ENCODE results near the gene CCDC88C.
"Not testable (repeated sequence)": the region's sequence is repeated elsewhere in the genome, so short reads cannot be mapped to it uniquely, and the experiment has no call there.

CCDC88C gene

DNA sequence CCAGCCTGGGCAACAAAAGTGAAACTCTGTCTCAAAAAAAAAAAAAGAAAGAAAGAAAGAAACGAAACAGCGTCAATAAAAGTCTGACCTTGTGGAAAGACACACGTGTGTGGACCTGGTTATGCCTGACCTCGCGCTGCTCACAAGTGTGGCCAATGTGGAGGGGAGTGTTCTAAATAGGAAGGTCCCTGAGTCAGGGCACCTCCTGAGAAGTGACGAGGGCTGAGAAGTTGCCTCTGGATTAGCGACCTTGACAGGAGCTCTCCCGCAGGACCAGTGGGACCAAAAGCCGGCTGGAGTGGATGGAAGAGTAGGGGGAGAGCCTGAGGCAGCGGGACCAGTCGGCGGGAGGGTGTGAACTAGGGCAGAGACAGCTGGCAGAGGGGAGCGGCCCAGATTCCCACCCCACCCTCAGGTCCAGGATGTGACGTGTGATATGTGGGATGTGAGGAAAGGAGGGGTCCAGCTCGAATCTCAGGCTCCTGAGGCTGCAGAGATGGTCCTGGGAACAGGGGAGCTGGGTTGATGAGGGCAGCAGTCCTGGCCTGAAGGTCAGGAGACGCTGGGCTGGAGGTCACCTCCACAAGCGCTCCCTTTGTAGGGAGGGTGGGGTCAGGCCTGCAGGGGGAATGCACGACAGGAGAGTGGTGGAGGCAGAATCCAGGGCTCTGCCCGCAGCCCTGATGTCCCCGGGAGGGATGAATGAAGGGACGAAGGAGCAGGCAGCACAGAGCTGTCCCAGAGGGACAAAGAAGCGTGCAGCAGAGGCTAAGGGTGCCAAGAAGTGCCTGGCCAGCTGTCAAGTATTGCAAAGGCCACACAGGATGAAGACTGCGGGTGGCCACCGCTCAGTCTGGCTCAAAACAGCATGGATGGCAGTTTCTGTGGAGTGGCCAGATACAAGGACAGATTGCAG is 148.3 kb downstream of the CCDC88C start:
- DNase-seq (ENCODE audit: low read depth in 3 of 3), result no peak

DNA sequence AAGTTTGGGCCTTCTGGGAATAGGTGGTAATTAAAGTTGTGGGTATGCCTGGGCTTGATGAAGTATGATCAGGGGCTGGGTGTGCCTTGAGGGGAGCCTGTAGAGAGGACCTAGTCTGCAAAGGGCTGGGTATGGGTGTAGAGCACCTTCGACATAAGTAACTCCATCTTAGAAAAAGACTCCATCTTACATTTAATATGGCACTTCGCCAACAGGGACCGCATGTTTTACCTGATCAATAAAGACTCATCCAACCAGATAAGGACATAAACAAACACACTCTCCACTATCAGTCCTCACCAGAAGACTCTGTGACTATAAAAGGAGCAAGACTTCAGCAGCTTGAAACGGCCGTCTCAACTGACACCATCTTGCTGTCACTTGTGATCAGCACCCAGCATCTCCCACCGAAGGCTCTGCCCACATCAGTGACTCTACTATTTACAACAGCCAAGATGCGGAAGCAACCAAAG is 149.6 kb downstream of the CCDC88C start:
- no peak for DNase-seq (ENCODE audit: low read depth in 3 of 3)

DNA sequence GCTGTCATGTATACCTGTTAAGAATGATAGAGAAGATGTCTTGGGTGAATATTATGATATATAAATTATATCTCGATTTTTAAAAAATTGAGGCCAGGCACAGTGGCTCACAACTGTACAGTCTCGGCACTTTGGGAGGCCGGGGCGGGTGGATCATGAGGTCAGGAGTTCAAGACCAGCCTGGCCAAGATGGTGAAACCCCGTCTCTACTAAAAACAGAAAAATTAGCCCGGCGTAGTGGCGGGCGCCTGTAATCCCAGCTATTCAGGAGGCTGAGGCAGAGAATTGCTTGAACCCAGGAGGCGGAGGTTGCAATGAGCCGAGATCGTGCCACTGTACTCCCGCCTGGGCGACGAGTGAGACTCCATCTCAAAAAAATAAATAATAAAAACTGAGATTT is 151.3 kb downstream of the CCDC88C start:
- not testable (repeated sequence) for DNase-seq (ENCODE audit: low read depth in 3 of 3)

GRCh38 chr14:91265404-91265803 is 152.2 kb downstream of the CCDC88C start:
- no peak for DNase-seq (ENCODE audit: low read depth in 3 of 3)

DNA sequence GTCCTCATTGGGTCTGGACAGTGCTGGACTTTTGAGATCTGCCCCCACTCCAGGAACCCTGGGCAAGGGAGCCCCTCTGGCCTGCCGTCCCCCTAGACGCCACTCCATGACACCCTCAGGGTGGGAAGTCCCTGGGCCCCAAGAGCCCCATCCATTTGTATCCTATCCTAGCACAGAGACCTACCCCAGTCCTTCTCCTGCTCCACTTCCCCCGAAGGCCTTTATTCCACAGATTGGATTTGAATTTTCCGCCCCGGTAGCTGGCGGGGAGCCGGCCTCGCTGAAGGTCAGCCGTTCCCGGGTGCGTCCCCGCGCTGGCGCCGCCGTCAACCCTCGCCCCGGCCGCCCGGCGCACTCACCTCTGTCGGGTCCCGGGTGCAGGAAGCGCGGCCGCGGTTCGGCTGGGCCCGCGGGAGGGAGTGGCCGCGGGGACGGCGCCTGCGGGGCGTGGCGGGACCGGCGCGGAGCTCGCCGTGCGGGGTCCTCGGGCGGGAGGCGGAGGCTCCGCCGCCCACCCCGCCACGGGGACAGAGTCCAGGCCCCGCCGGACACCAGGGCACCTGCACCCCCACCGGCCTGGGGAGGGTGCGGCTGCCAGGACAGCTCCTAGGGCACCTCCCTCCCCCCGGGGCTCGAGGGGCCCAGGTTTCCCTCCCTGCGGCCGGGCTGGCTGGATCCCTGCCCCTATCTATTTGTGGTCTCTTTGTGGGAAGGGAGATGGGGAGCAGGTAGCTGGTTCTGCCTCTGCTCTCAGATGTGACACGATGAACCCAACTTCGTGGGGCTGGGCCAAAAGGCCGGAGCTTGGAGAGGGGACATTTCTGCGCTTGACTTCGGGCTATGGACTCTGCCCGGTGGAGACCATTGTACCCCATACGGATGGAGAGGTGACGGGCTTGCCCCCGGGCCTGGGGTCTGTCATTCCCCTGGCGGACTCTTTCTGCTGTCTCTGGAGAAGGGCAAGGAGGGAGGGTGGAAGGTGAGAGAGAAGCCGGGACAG is 153.2 kb downstream of the CCDC88C start:
- no peak for DNase-seq (ENCODE audit: low read depth in 3 of 3)

DNA sequence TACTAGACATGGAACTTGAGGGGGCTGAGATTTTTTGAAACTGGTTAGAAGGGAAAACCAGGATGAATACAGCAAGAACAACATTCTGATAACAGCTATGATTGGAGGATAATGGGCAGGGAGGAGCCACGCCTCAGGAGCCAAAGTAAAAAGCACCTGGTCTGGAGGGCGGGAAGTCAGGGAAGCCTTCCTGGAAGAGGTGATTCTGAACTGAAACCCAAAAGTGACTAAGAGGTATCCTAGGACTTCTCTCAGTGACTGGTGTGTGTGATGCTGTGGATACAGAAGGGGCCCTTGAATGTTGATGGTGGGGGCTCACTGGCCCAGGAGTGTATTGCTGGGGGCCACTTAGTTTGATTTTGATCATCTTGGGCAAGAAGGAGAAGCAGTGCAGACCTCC is 154.3 kb downstream of the CCDC88C start:
- no peak for DNase-seq (ENCODE audit: low read depth in 3 of 3)

GRCh38 chr14:91261986-91262549 is 155.6 kb downstream of the CCDC88C start:
- DNase-seq (ENCODE audit: low read depth in 3 of 3), result no peak

GRCh38 chr14:91261115-91261514 is 156.5 kb downstream of the CCDC88C start:
- no peak for DNase-seq (ENCODE audit: low read depth in 3 of 3)

DNA sequence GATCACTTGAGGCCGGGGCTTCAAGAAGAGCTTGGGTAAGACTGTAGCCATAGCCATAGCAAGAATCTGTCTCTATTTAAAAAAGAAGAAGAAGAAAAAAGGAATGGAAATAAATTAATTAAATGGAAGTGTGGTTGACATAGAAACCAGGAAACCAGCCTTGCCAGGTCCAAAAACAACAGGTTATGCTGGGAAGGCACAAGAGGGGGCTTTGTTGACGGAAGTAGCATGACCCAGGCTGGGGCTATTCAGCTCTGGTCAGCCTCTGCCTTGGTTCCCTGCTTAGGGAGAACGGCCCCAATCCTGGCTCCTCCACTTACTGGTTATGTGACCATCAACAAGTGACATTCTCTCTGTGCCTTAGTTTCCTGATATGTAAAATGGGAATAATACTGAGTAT is 158.7 kb downstream of the CCDC88C start:
- DNase-seq (ENCODE audit: low read depth in 3 of 3), result no peak

DNA sequence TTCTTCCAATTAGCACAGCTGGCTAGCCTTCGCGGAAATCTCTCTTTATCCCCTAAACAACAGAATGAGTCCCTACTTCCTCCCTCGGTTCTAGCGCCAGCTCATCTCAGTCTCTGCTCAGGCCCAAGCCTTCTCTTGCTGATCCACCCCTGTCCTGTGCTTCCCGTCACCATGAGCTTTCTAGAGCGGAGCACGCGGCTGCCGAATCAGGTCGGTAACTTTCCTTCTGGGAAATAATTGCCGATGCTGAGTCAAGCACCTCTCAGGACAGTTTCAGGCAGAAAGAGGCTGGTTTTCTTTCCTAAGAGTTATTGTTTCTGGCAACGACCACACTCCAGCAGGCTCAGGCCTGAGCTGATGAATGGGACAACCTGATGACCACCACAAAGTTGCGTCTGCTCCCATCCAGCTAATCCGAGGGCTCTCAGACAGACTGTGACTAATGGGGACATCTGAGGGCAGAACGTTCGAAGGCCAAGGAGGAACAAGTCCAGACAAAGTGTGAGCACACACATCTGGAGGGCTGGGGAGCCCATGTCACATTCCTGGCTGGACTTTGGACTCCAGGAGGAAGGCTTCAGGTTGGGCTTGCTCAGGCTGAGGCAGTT is 159.5 kb downstream of the CCDC88C start:
- DNase-seq (ENCODE audit: low read depth in 3 of 3), result no peak

DNA sequence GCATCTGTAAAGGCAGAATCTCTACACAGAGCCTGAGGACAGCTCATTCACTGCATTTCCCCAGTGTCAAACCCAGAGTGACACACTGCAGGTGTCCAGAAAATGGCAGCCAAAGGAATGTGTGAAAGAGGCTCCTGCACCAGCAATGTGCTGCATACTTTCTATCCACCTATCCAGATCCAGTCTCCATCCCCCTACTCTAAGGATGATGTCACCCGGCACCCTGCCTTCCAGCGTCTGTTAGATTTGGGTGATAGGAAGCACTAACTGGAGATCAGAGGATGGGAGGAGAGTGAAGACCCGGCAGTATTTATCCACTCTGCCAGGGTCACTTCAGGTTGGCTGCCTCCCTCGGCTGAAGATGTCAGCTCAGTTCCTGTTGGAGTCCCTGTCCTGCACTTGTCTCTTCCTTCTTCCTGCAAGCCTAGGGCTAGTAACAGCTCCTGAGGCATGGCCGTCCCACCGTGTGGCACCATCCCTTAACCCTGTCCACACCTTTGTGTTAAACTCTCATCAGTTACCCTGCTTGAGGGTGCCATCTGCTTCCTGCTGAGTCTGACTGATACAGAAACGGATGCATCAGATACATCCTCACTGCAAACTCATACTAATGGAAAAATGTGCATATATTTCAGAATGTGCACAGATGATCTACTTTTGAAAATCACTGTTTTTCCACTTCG is 160.2 kb downstream of the CCDC88C start:
- DNase-seq (ENCODE audit: low read depth in 3 of 3), result no peak

- DNase-seq (ENCODE audit: low read depth in 3 of 3), result no peak
Measured at GRCh38 chr14:91256661-91257060, 161.0 kb downstream of the CCDC88C start.

DNA sequence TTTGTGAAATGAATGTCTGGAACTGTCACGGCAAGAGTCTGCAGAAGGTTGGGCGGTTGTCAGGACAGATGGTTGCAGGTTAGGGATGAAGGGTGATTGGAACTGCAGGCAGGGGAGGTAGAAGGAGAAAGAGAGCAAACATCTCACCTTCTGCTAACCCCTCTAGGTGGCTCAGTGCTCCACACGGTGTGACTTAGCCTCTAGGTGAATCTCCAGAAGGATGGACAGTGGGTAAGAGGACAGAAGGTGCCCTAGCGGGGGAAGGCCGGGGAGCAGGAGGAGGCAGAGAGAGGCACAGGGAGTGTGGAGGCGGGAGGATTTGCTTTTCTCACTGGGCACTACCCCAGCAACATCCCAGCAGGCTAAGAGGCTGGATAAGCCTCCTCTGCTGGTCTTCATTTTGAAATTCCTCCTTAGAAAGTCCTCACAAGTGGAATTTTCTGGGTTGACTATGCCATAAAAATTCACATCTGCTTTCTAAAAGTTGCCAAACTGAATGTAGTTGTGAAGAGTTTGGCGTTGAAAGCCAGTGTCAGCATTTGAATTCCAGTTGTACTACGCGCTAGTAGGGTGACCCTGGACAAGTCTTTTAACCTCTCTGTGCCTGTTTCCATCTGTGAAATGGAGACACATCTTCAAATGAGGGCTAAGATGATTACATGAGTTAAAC is 162.5 kb downstream of the CCDC88C start:
- no peak for DNase-seq (ENCODE audit: low read depth in 3 of 3)

DNA sequence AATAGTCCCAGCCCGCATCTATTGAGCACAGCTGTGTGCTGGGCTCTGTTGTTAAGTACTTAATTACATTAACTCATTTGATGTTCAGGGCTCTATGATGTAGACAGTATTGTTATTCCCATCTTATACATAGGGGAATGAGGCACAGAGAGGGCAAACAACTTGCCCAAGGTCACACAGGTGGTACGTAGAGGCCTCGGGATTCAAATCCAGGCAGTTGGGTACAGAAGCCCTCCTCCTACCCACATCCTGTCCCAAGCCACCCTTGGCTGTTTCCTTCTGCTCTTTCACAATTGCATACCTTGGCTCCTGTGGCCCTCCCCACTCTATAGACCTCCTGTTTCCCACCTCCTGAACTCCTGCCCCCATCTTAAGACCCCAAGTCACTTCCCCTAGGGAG is 163.2 kb downstream of the CCDC88C start:
- DNase-seq (ENCODE audit: low read depth in 3 of 3), result no peak

DNA sequence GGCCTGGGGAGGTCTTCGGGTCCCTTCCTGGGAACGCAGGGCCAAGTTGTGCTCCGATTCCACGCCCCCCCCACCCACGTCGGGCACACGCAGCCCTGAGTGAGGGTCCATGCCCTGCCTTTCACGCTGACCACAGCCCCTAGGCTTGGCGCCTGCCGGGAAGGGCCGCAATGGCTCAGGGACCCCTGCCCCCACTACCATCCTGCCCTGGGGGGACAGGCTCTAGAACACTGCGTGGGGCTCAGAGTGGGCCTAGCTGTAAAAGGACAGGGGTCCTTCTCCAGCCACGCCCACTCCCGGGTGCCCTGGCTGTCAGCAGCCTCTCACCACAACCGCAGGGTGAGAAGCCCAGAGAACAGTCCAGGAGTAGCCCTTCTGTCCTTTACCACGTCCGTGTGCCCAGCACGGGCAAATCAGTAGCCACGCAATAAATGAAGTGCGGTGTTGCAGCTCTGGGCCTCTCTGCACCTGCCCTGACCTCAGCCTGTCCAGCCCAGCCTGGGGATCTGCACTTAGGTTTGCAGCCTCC is 163.8 kb downstream of the CCDC88C start:
- no peak for DNase-seq (ENCODE audit: low read depth in 3 of 3)

DNA sequence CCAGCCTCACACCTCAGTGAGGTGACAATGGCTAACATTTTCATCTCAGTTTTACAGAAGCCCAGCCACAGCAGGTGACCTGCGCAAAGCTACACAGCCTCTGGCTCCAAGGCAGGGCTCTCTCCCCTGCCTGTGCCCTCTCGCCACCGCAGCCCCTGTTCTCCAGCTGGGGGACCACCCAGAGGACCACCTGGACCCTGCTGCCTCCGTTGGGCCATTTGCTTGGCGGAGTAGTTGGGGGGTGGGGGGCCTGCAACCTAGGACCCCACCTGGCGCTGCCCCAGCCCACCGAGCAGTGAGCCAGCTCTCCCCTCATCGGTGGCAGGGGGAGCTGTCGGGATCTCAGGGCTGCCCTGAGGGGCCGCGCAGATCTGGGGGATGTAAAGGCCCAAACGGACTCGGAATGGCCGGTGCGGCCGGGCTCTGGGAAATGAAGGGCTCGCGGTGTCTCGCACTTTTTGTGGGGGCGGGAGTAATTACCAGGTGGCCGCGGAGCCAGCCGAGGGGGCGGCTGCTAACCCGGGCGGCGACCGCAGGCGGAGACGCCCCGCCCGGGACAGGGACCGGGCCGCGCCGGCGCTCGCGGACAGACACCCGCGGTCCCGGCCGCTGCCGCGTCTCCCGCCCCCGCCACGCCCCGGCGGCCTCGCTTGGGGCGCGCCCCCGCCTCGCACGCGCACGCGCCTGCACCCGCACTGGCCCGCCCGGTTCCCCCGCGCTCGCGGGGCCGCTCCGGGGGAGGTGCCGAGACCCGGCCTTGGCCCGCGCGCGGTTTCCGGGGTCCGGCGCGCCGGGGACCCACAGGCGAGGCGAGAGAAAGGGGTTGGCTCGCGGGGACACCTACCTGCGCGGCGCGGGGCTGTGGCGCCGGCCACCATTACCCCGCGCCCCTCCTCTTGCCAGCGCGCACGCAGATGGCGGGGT is 164.5 kb downstream of the CCDC88C start:
- DNase-seq (ENCODE audit: low read depth in 3 of 3), result no peak

- no peak for DNase-seq (ENCODE audit: low read depth in 3 of 3)
Measured at GRCh38 chr14:91250912-91251311, 166.7 kb downstream of the CCDC88C start.

DNA sequence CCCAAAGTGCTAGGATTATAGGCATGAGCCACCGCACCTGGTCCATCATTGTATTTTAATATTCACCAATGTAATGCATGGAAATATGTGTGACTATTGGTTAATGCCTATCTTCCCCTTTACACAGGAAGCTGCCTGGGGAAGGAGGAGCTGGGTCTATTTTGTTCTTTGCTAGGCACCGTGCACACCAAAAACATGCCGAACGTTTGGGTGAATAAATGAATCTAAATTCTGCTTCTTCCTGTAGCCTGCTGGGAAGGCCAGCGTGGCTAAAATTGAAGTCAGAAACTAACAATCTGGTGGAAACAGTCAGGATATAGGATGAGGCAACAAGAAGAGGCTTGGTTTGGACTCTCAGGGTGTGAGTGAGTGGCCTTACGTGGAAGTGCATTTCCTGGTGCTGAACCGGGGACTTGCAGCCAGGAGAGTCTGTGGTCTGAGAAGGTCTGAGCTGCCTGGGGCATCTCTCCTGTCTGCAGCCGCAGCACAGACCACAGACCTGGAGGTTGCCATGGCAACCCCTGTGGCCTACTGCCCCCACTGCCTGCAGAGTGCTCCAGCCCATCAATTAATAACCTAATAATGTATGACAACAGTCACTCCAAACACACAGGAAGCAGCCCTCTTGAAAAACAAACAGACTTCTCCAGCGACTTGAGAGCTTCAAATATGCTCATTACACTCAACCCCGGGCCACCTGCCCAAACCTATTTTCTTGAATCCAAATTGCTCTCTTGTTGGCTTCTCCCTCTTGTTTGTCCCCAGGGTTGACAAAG is 167.6 kb downstream of the CCDC88C start:
- DNase-seq (ENCODE audit: low read depth in 3 of 3), result no peak
